ENCODE results near the gene MAGEA2.
"Not testable (repeated sequence)": the region's sequence is repeated elsewhere in the genome, so short reads cannot be mapped to it uniquely, and the experiment has no call there.

GRCh38 chrX:152713195-152713594, 40.4 kb downstream of the MAGEA2 start:
- TF ChIP-seq CTCF (IDR thresholded peaks at IDR 0.05; ENCODE audit: insufficient read depth, low read length, poor library complexity, severe bottlenecking); EZH2phosphoT487 (conservative IDR thresholded peaks at IDR 0.05; ENCODE audit: low read length): not testable (repeated sequence)
